A549 treated with RU486 at 1 μM for 4 hours (cell line): ENCODE data around the gene PRR35. TPM values are rescaled to one million over a fixed set of nuclear protein-coding genes. Genes with fewer than 3 reads are reported as not detected.

ENCODE experiments used
- total RNA-seq: library from RNA; stranded (reverse); fragments of 200-300 nt; extraction: Qiagen RNA extraction; gene quantifications from 5 replicates; pipeline ENCODE4 v1.2.3, GENCODE V29; 2022; ENCODE audit warnings: low read depth

The PRR35 gene
- 0.06 to 0.18 TPM (median 0.13 TPM) in 5 replicates for total RNA-seq

GRCh38 chr16:560204-560700 is at the start of gene PRR35:
TSS of gene PRR35 (plus strand) at chr16:560394. CDS start at chr16:563295, 2,901 bp downstream.

GRCh38 chr16:527015-527903 is 32.9 kb upstream of the PRR35 start, which contains the start of gene CAPN15:
TSS of gene CAPN15 (plus strand) at chr16:527712. CDS start at chr16:546839, 19,127 bp downstream.

GRCh38 chr16:566475-567372 is 6.5 kb downstream of the PRR35 start, which contains the start of gene NHLRC4:
TSS of gene NHLRC4 (plus strand) at chr16:567005. CDS start at chr16:568048, 1,043 bp downstream.

GRCh38 chr16:569445-570254 is 9.5 kb downstream of the PRR35 start, which contains the start of gene PIGQ:
TSS of gene PIGQ (plus strand) at chr16:569968. CDS start at chr16:574075, 4,107 bp downstream.

GRCh38 chr16:589658-590187 is 29.5 kb downstream of the PRR35 start, which contains the start of gene RAB40C:
TSS of gene RAB40C (plus strand) at chr16:590066. CDS start at chr16:590292, 226 bp downstream.

Other genes with a start within 250 kb of the PRR35 start
- gene AXIN1, start 207.7 kb upstream of the PRR35 start, total RNA-seq, result 30.0 to 37.7 TPM (median 35.5 TPM) in 5 replicates
- 119 to 135 TPM (median 129 TPM) in 5 replicates for gene MRPL28, start 189.9 kb upstream of the PRR35 start, total RNA-seq
- gene PGAP6, start 178.4 kb upstream of the PRR35 start, total RNA-seq, result 27.5 to 40.7 TPM (median 35.0 TPM) in 5 replicates
- gene NME4, start 163.2 kb upstream of the PRR35 start, total RNA-seq, result 286 to 471 TPM (median 425 TPM) in 5 replicates
- gene DECR2, start 158.5 kb upstream of the PRR35 start, total RNA-seq, result 18.8 to 30.2 TPM (median 25.3 TPM) in 5 replicates
- gene RAB11FIP3, start 134.7 kb upstream of the PRR35 start, total RNA-seq, result 16.4 to 22.4 TPM (median 18.8 TPM) in 5 replicates
- gene CAPN15, start 32.7 kb upstream of the PRR35 start, total RNA-seq, result 41.1 to 84.0 TPM (median 73.2 TPM) in 5 replicates
- 0.11 to 0.39 TPM (median 0.21 TPM) in 5 replicates for gene NHLRC4, start 6.6 kb downstream of the PRR35 start, total RNA-seq
- gene PIGQ, start 9.6 kb downstream of the PRR35 start, total RNA-seq, result 25.3 to 44.0 TPM (median 34.0 TPM) in 5 replicates
- 10.7 to 19.4 TPM (median 17.7 TPM) in 5 replicates for gene RAB40C, start 29.7 kb downstream of the PRR35 start, total RNA-seq
- 0.10 to 0.23 TPM (median 0.13 TPM) in 5 replicates for gene WFIKKN1, start 70.6 kb downstream of the PRR35 start, total RNA-seq
- 85.3 to 150 TPM (median 144 TPM) in 5 replicates for gene METTL26, start 75.9 kb downstream of the PRR35 start, total RNA-seq
- gene MCRIP2, start 81.4 kb downstream of the PRR35 start, total RNA-seq, result 21.2 to 49.7 TPM (median 47.2 TPM) in 5 replicates
- 16.6 to 34.6 TPM (median 27.1 TPM) in 5 replicates for gene WDR90, start 89.0 kb downstream of the PRR35 start, total RNA-seq
- gene RHOT2, start 107.7 kb downstream of the PRR35 start, total RNA-seq, result 59.7 to 96.5 TPM (median 84.1 TPM) in 5 replicates
- 0.67 to 1.7 TPM (median 1.4 TPM) in 5 replicates for gene RHBDL1, start 115.3 kb downstream of the PRR35 start, total RNA-seq
- 83.4 to 138 TPM (median 123 TPM) in 5 replicates for gene STUB1, start 120.0 kb downstream of the PRR35 start, total RNA-seq
- 63.7 to 86.1 TPM (median 79.3 TPM) in 5 replicates for gene JMJD8, start 123.9 kb downstream of the PRR35 start, total RNA-seq
- gene WDR24, start 130.0 kb downstream of the PRR35 start, total RNA-seq, result 3.9 to 6.4 TPM (median 5.5 TPM) in 5 replicates
- gene FBXL16, start 145.4 kb downstream of the PRR35 start, total RNA-seq, result 1.7 to 3.4 TPM (median 2.9 TPM) in 5 replicates
- gene METRN, start 154.7 kb downstream of the PRR35 start, total RNA-seq, result 63.5 to 222 TPM (median 177 TPM) in 5 replicates
- gene ANTKMT, start 160.8 kb downstream of the PRR35 start, total RNA-seq, result 33.9 to 70.7 TPM (median 53.2 TPM) in 5 replicates
- 3.1 to 6.6 TPM (median 5.5 TPM) in 5 replicates for gene CCDC78, start 166.0 kb downstream of the PRR35 start, total RNA-seq
- gene HAGHL, start 166.7 kb downstream of the PRR35 start, total RNA-seq, result 12.8 to 21.7 TPM (median 16.8 TPM) in 5 replicates
- gene CIAO3, start 180.6 kb downstream of the PRR35 start, total RNA-seq, result 15.1 to 23.9 TPM (median 21.0 TPM) in 5 replicates
- gene MSLN, start 200.3 kb downstream of the PRR35 start, total RNA-seq, result 1.7 to 3.1 TPM (median 2.4 TPM) in 5 replicates
- gene RPUSD1, start 228.0 kb downstream of the PRR35 start, total RNA-seq, result 33.4 to 55.9 TPM (median 54.0 TPM) in 5 replicates
- gene CHTF18, start 228.2 kb downstream of the PRR35 start, total RNA-seq, result 13.7 to 28.0 TPM (median 26.4 TPM) in 5 replicates
- gene GNG13, start 240.3 kb downstream of the PRR35 start, total RNA-seq, result not detected in 5 replicates